Gastrocnemius medialis (tissue), 4 donors: ENCODE results near the gene SCRT2.

Experiments used
- CTCF ChIP-seq, 5 experiments: fragments of 450-650 bp in 3 of 5; fragments of 200-600 bp in 2 of 5; sonication (generic) in 2 of 5; IDR thresholded peaks in 4 of 5; conservative IDR thresholded peaks in 1 of 5; 1 replicate in 4 of 5; 2 replicates in 1 of 5; pipeline ENCODE4 v1.5.1; 2016 to 2019; ENCODE audit warnings: antibody characterized with exemption in 5 of 5, mild to moderate bottlenecking in 3 of 5, moderate library complexity in 3 of 5
- POLR2A ChIP-seq, 2 donors: fragments of 450-650 bp; IDR thresholded peaks; one replicate each; pipeline ENCODE4 v1.6.1; 2017; ENCODE audit warnings: antibody characterized with exemption in 2 of 2, mild to moderate bottlenecking in 2 of 2, moderate library complexity in 2 of 2

- TF ChIP-seq CTCF (IDR thresholded peaks at IDR 0.05 in 4 of 5, conservative IDR thresholded peaks at IDR 0.05 in 1 of 5) (no peak), POLR2A (IDR thresholded peaks at IDR 0.05) (no peak)
Measured at GRCh38 chr20:689947-690346, 14.3 kb upstream of the SCRT2 start.
